Measurements from ENCODE around the gene NCAM1. TPM values are rescaled to one million over a fixed set of nuclear protein-coding genes. Genes with fewer than 3 reads are reported as not detected.

The NCAM1 gene
- total RNA-seq, 2 donors from 2014 or later, result 225 to 229 TPM

GRCh38 chr11:113277907-113278306, 316.7 kb downstream of the NCAM1 start:
- no peaks in the 10 kb centered on the region for H3K36me3 ChIP-seq
- H3K27me3 ChIP-seq, result no peaks in the 10 kb centered on the region
- no peak overlapping the region for H3K4me3 ChIP-seq
- no peak for DNase-seq (ENCODE audit: low spot score)
- H3K9me3 ChIP-seq, result no peaks in the 10 kb centered on the region
- no peak overlapping the region for H3K27ac ChIP-seq
- H3K4me1 ChIP-seq, result no peaks in the 10 kb centered on the region
- no peak for TF ChIP-seq CTCF (IDR thresholded peaks at IDR 0.05)

GRCh38 chr11:113278481-113278880, 317.3 kb downstream of the NCAM1 start:
- DNase-seq (ENCODE audit: low spot score), result peak; percentile 47
- no peaks in the 10 kb centered on the region for H3K36me3 ChIP-seq
- H3K27me3 ChIP-seq, result no peaks in the 10 kb centered on the region
- no peak for TF ChIP-seq CTCF (IDR thresholded peaks at IDR 0.05)
- H3K9me3 ChIP-seq, result no peaks in the 10 kb centered on the region
- no peak overlapping the region for H3K4me3 ChIP-seq
- no peaks in the 10 kb centered on the region for H3K4me1 ChIP-seq
- no peak overlapping the region for H3K27ac ChIP-seq

GRCh38 chr11:113278925-113279324, 317.7 kb downstream of the NCAM1 start:
- no peak for DNase-seq (ENCODE audit: low spot score)
- Histone ChIP-seq H3K9me3 (no peaks in the 10 kb centered on the region), H3K4me1 (no peaks in the 10 kb centered on the region), H3K27me3 (no peaks in the 10 kb centered on the region), H3K36me3 (no peaks in the 10 kb centered on the region), H3K4me3 (no peak overlapping the region), H3K27ac (no peak overlapping the region)
- TF ChIP-seq CTCF (IDR thresholded peaks at IDR 0.05), result peak in 1 of 2 donors; percentile 42

GRCh38 chr11:113279591-113279990, 318.4 kb downstream of the NCAM1 start:
- Histone ChIP-seq H3K4me1 (no peaks in the 10 kb centered on the region), H3K36me3 (no peaks in the 10 kb centered on the region), H3K27me3 (no peaks in the 10 kb centered on the region), H3K27ac (no peak overlapping the region), H3K4me3 (no peak overlapping the region), H3K9me3 (no peaks in the 10 kb centered on the region)
- no peak for TF ChIP-seq CTCF (IDR thresholded peaks at IDR 0.05)
- DNase-seq (ENCODE audit: low spot score), result no peak

GRCh38 chr11:113281052-113281725, 320.0 kb downstream of the NCAM1 start:
- H3K4me3 ChIP-seq, result no peak overlapping the region
- TF ChIP-seq CTCF (IDR thresholded peaks at IDR 0.05), result no peak
- H3K27me3 ChIP-seq, result no peaks in the 10 kb centered on the region
- peak; percentile 44 for DNase-seq (ENCODE audit: low spot score)
- H3K4me1 ChIP-seq, result no peaks in the 10 kb centered on the region
- no peak overlapping the region for H3K27ac ChIP-seq
- no peaks in the 10 kb centered on the region for H3K36me3 ChIP-seq
- H3K9me3 ChIP-seq, result no peaks in the 10 kb centered on the region

GRCh38 chr11:113282898-113283437, 321.7 kb downstream of the NCAM1 start:
- no peak for DNase-seq (ENCODE audit: low spot score)
- no peak for TF ChIP-seq CTCF (IDR thresholded peaks at IDR 0.05)
- H3K9me3 ChIP-seq, result no peaks in the 10 kb centered on the region
- H3K4me3 ChIP-seq, result no peak overlapping the region
- no peaks in the 10 kb centered on the region for H3K27me3 ChIP-seq
- no peaks in the 10 kb centered on the region for H3K36me3 ChIP-seq
- no peak overlapping the region for H3K27ac ChIP-seq
- no peaks in the 10 kb centered on the region for H3K4me1 ChIP-seq
